Renal cortex interstitium (tissue), 11 donors: Measurements from ENCODE around the gene SERGEF. TPM values are rescaled to one million over a fixed set of nuclear protein-coding genes. Genes with fewer than 3 reads are reported as not detected.

Experiments
- DNase-seq, 11 donors: peaks; one replicate each; pipeline ENCODE4 v3.0.0-alpha.2; 2013; ENCODE audit warnings: low read depth in 9 of 11, low spot score in 4 of 11; ENCODE audit errors: extremely low read depth in 1 of 11
- polyA plus RNA-seq, 3 donors: library from polyadenylated mRNA; unstranded; fragments of 120-200 nt; gene quantifications; one replicate each; pipeline ENCODE4 v1.2.1, GENCODE V29; 2013; ENCODE audit not compliant: insufficient read length in 3 of 3

Gene SERGEF
- polyA plus RNA-seq, 3 donors: 19.9 to 20.8 (median 20.4) TPM

GRCh38 chr11:17738151-17738973 lies 274.5 kb downstream of the SERGEF start:
- DNase-seq: no peak

Other genes starting within 250 kb of the SERGEF start
- 1 to 10 TPM in 1 of 3 donors, under 1 TPM in 2; 0.40 to 1.4 (median 0.92) TPM for gene TPH1, start 33.2 kb upstream of the SERGEF start, polyA plus RNA-seq
- gene SAAL1, start 93.0 kb upstream of the SERGEF start, polyA plus RNA-seq: 10 to 100 TPM; 28.6 to 42.6 (median 29.7) TPM
- not detected for gene MRGPRX3, start 119.5 kb upstream of the SERGEF start, polyA plus RNA-seq
- gene MRGPRX4, start 159.8 kb upstream of the SERGEF start, polyA plus RNA-seq: not detected
- gene SAA4, start 223.8 kb upstream of the SERGEF start, polyA plus RNA-seq: not detected
- gene SAA2, start 235.6 kb upstream of the SERGEF start, polyA plus RNA-seq: under 1 TPM in 1 of 3 donors, not detected in 2; 0.30 TPM